HS-5 (cell line): ENCODE measurements around the gene OR11G2.
"Not testable (repeated sequence)": the region's sequence is repeated elsewhere in the genome, so short reads cannot be mapped to it uniquely, and the experiment has no call there.

Experiments
- DNase-seq: peaks from one replicate; pipeline ENCODE4 v3.0.0-alpha.2; 2012; ENCODE audit warnings: low read depth

The OR11G2 gene, protein sequence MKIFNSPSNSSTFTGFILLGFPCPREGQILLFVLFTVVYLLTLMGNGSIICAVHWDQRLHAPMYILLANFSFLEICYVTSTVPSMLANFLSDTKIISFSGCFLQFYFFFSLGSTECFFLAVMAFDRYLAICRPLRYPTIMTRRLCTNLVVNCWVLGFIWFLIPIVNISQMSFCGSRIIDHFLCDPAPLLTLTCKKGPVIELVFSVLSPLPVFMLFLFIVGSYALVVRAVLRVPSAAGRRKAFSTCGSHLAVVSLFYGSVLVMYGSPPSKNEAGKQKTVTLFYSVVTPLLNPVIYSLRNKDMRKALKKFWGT

DNA sequence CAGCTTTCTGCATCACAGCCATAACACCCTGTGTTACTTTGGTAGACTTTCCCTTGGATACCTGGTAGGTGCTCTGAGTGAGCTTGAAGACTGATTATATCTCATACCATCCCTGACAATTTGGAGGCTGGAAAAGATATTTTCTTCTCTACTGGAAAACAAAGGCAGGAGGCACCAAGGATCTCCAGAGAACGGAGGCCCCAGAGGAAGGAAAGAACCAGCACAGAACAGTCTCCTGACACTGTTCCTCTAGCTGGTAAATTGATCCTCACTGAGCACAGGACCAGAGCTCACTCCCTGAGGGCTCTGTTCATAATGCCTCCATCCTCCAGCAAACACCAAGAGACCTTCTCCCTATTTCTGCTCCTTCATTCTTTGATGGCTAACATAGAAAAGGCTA lies at the start of gene OR11G2:
OR11G2 (plus strand) TSS at position 301 of the 400 bp plus-strand sequence. CDS start 6,542 bp downstream, outside the sequence.
- no peak for DNase-seq

GRCh38 chr14:20143911-20144310 lies 46.8 kb upstream of the OR11G2 start:
- DNase-seq: no peak

DNA sequence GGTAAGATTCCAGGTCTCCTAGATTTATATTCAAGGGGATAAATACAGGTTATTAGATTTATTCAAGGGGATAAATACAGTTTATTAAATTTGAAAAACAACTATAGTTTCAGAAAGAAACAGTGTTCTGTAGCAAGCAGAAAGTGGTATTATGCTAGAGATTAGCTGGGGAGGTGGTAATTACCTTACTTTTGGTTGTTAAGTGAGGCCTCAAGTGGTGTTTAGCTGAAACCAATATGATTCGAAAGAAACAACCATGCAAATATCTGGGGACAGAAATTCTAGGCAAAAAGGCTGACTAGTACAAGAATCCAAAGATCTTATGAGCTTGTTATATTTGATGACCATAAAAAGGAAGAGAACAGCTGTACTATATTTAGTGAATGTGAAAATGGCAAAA lies 45.9 kb upstream of the OR11G2 start:
- no peak for DNase-seq

GRCh38 chr14:20164462-20164861 lies 26.2 kb upstream of the OR11G2 start:
- no peak for DNase-seq

GRCh38 chr14:20167091-20167490 lies 23.6 kb upstream of the OR11G2 start:
- no peak for DNase-seq

DNA sequence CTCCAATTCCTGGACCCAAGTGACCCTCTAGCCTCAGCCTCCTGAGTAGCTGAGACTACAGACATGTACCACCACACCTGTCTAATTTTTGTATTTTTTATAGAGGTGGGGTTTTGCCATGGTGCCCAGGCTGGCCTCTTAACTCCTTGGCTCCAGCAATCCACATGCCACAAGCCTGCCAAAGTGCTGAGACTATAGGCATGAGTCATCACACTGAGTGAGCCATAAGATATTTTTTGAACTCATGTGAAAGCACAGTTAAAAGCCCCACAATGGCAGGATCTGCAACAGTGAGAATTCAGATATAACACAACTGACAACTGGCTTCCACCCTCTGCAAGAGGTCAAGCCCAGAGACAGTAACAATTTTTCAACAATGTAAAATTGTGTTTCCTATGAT lies 20.8 kb upstream of the OR11G2 start:
- DNase-seq: peak; percentile 62

- not testable (repeated sequence) for DNase-seq
Observed at GRCh38 chr14:20174205-20174604, 16.5 kb upstream of the OR11G2 start.

DNA sequence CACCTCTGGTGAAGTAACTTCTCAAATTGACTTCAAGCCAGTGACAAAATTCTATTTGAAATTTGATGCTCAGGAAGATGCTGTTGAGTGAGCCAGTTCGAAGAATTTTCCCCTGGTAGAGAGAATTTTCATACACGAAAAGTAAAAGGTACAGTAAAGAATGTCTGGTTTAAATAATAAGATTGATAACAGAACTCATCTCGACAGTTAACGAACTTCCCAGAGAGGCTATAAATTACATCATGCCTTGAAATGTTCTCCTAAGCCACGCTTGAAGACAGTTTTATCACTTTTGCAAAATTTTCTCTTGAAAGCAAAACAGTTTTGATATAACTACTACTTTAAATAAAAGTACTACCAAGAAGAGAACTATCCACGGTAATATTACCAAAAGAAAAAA lies 14.4 kb upstream of the OR11G2 start:
- DNase-seq: no peak

GRCh38 chr14:20177433-20177974 lies 13.2 kb upstream of the OR11G2 start:
- DNase-seq: no peak

DNA sequence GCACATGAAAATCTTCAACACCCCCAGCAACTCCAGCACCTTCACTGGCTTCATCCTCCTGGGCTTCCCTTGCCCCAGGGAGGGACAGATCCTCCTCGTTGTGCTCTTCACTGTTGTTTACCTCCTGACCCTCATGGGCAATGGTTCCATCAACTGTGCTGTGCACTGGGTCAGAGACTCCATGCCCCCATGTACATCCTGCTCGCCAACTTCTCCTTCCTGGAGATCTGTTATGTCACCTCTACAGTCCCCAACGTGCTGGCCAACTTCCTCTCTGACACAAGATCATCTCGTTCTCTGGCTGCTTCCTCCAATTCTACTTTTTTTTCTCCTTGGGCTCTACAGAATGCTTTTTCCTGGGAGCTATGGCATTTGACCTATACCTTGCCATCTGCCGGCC lies 11.5 kb upstream of the OR11G2 start:
- no peak for DNase-seq

GRCh38 chr14:20179880-20180279 lies 10.8 kb upstream of the OR11G2 start:
- DNase-seq: no peak

DNA sequence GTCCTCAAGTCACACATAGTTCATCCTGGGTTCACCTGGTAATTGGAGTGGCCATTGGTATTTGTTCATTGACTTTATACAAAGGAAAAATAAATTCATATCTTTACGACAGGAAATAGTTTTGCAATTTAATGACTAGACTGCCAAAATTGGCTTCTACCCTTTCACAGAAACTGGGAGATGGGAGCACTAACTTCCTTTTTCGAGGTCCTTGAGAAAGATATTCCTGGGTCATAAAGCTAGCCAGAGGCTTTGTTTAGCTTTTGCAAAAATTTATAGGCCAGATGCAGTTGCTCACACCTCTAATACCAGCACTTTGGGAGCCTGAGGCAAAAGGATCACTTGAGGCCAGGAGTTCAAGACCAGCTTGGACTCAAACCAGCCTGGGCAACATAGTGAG lies 10.2 kb upstream of the OR11G2 start:
- no peak for DNase-seq

GRCh38 chr14:20184181-20184580 lies 6.5 kb upstream of the OR11G2 start:
- peak; percentile 48 for DNase-seq

- no peak for DNase-seq
Observed at GRCh38 chr14:20191396-20191795, 700 bp downstream of the OR11G2 start.

DNA sequence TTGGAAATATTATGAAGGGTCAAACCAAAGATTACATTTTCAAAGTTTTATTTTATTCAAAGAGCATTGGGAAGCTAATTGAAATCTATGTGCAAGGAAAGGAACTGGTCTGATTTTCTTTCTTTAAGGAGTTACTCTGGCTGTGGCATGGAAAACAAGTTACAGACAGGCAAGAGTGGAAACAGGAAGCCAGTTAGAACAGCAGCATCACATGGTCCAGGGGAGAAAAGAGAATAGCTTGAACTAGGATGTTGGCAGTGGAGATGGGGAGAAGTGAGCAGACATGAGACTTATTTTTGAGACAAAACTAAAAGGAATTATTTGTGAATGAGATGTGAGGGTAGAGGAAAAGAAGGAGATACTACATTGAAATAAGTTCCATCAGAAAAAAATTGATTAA lies 3.4 kb downstream of the OR11G2 start:
- DNase-seq: no peak

- not testable (repeated sequence) for DNase-seq
Observed at GRCh38 chr14:20195170-20195569, 4.5 kb downstream of the OR11G2 start.

GRCh38 chr14:20195911-20196310 lies 5.2 kb downstream of the OR11G2 start:
- no peak for DNase-seq

- DNase-seq: no peak
Observed at GRCh38 chr14:20197459-20197858, 6.8 kb downstream of the OR11G2 start.

DNA sequence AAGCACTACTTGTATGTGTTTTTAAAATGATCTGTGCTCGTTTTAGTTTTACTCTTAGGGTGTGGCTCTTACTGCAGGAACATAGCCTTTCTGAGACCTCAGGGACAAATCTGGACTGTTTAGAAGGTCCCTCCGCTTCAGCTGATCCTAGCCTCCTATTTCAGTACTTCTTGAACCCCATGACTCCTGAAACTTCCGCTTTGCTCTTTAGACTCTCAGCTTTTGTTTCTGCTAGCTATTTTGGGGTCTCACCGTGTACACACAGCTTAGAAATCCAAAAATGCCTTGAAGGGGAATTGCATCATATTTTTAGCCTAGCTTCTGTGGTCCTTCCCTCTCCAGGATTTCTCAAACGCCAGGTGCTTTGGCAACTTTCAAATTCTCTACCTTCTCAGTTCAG lies 8.3 kb downstream of the OR11G2 start:
- no peak for DNase-seq

GRCh38 chr14:20204721-20205120 lies 14.0 kb downstream of the OR11G2 start:
- no peak for DNase-seq

- no peak for DNase-seq
Observed at GRCh38 chr14:20209595-20209994, 18.9 kb downstream of the OR11G2 start.

DNA sequence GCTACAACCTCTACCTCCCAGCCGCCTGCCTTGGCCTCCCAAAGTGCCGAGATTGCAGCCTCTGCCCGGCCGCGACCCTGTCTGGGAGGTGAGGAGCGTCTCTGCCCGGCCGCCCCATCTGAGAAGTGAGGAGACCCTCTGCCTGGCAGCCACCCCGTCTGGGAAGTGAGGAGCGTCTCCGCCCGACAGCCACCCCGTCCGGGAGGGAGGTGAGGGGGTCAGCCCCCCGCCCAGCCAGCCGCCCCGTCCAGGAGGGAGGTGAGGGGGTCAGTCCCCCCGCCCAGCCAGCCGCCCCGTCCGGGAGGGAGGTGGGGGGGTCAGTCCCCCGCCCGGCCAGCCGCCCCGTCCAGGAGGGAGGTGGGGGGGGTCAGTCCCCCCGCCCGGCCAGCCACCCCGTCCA lies 21.7 kb downstream of the OR11G2 start:
- DNase-seq: not testable (repeated sequence)

- DNase-seq: peak; percentile 15
Observed at GRCh38 chr14:20215196-20215595, 24.5 kb downstream of the OR11G2 start.

- no peak for DNase-seq
Observed at GRCh38 chr14:20219033-20219432, 28.3 kb downstream of the OR11G2 start.
